NK-92 (cell line): ENCODE results near the gene CCDC50.

Experiments
- DNase-seq: peaks from one replicate; lab custom pipeline; 2025; ENCODE audit not compliant: unreplicated experiment; lab: John Stamatoyannopoulos, UW

CCDC50 gene

GRCh38 chr3:191316876-191317603, 12.2 kb upstream of the CCDC50 start:
- no peak for DNase-seq

GRCh38 chr3:191320316-191320715, 8.9 kb upstream of the CCDC50 start:
- no peak for DNase-seq

- DNase-seq: no peak
Observed at GRCh38 chr3:191321019-191321767, 8.0 kb upstream of the CCDC50 start.

- no peak for DNase-seq
Observed at GRCh38 chr3:191324936-191325335, 4.3 kb upstream of the CCDC50 start.

GRCh38 chr3:191327526-191327925, 1.7 kb upstream of the CCDC50 start:
- no peak for DNase-seq

- no peak for DNase-seq
Observed at GRCh38 chr3:191328383-191328961, 722 bp upstream of the CCDC50 start.

- no peak for DNase-seq
Observed at GRCh38 chr3:191329654-191330529, 698 bp downstream of the CCDC50 start, which contains the start of gene UTS2B. Gene UTS2B, minus strand, starts transcription at chr3:191330526. Its CDS starts 48,337 bp downstream, at chr3:191282189.

- no peak for DNase-seq
Observed at GRCh38 chr3:191330530-191331048, 1.4 kb downstream of the CCDC50 start.

- no peak for DNase-seq
Observed at GRCh38 chr3:191331388-191331787, 2.2 kb downstream of the CCDC50 start.

- no peak for DNase-seq
Observed at GRCh38 chr3:191333298-191333880, 4.2 kb downstream of the CCDC50 start.

GRCh38 chr3:191334346-191334893, 5.2 kb downstream of the CCDC50 start:
- DNase-seq: no peak

- DNase-seq: no peak
Observed at GRCh38 chr3:191336833-191337232, 7.6 kb downstream of the CCDC50 start.

- no peak for DNase-seq
Observed at GRCh38 chr3:191338177-191338488, 8.9 kb downstream of the CCDC50 start.

GRCh38 chr3:191339316-191339917, 10.2 kb downstream of the CCDC50 start:
- DNase-seq: no peak

- no peak for DNase-seq
Observed at GRCh38 chr3:191340351-191340750, 11.2 kb downstream of the CCDC50 start.

- DNase-seq: no peak
Observed at GRCh38 chr3:191340966-191341365, 11.8 kb downstream of the CCDC50 start.

GRCh38 chr3:191342006-191342405, 12.8 kb downstream of the CCDC50 start:
- DNase-seq: no peak

- no peak for DNase-seq
Observed at GRCh38 chr3:191342411-191342810, 13.2 kb downstream of the CCDC50 start.

- no peak for DNase-seq
Observed at GRCh38 chr3:191343115-191343514, 13.9 kb downstream of the CCDC50 start.

GRCh38 chr3:191343913-191344312, 14.7 kb downstream of the CCDC50 start:
- DNase-seq: no peak
